HG03432 (cell line): Measurements from ENCODE around the gene PDSS2.

Experiments
- ATAC-seq: cut with Tn5 transposase; IDR thresholded peaks from one replicate; pipeline ENCODE4 v1.9.1; 2021; ENCODE audit warnings: mild to moderate bottlenecking, moderate library complexity; ENCODE audit not compliant: unreplicated experiment

Gene PDSS2

DNA sequence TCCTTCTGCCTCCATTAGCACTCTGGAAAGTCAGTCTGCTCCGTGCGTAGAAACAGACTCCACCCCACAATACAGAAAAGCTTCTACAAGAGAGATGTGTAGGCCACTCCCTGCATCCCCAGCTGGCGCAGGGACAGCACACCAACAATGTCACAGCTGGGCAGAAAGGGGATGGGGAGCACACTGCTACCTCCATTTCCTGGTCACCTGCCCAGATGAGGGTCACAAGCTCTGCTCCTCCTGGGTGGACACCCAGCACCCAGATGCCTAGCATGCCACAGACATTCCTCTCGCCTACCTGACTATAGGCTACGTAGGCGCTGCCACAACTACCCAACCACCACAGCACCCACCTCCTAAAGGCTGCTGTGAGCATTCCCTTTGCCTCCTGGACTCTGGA is 356.3 kb downstream of the PDSS2 start:
- ATAC-seq: no peak
